GM21529 (cell line): ENCODE data around the gene ANAPC16.
"Not testable (repeated sequence)": the region's sequence is repeated elsewhere in the genome, so short reads cannot be mapped to it uniquely, and the experiment has no call there.

ENCODE experiments used
- ATAC-seq: cut with Tn5 transposase; IDR thresholded peaks from one replicate; pipeline ENCODE4 v1.9.1; 2021; ENCODE audit not compliant: unreplicated experiment

The ANAPC16 gene

GRCh38 chr10:72261784-72262404 lies 46.1 kb downstream of the ANAPC16 start:
- peak; percentile 12 for ATAC-seq

DNA sequence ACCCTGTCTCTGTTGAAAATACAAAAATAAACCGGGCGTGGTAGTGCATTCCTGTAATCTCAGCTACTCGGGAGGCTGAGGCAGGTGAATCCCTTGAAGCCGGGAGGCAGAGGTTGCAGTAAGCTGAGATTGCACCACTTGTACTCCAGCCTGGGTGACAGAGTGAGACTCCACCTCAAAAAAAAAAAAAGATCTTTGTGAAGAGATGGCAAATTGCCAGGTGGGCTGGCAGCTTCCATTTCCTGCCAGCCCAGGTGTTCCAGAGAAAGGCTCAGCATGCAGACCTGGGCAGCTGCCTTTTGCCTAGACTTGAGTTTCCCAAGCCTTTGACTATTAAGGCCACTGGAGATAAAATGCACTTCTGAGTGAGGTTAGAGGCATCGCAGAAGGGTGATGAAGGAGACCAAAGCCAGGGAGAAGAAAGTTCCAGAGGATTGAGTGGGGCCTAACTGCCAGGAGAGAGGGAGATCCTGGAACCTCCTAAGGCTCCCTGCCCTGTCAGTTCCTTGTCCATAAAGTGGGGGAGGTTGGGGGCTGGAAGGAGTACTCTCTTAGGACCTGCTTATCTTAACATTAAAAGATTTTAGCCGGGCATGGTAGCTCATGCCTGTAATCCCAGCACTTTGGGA lies 47.9 kb downstream of the ANAPC16 start:
- no peak for ATAC-seq

GRCh38 chr10:72264536-72264935 lies 48.7 kb downstream of the ANAPC16 start:
- ATAC-seq, result no peak

- no peak for ATAC-seq
Observed at GRCh38 chr10:72265508-72265907, 49.7 kb downstream of the ANAPC16 start.

GRCh38 chr10:72265990-72266865 lies 50.4 kb downstream of the ANAPC16 start:
- ATAC-seq, result no peak

GRCh38 chr10:72267381-72267780 lies 51.6 kb downstream of the ANAPC16 start:
- no peak for ATAC-seq

- no peak for ATAC-seq
Observed at GRCh38 chr10:72267819-72268399, 52.1 kb downstream of the ANAPC16 start.

DNA sequence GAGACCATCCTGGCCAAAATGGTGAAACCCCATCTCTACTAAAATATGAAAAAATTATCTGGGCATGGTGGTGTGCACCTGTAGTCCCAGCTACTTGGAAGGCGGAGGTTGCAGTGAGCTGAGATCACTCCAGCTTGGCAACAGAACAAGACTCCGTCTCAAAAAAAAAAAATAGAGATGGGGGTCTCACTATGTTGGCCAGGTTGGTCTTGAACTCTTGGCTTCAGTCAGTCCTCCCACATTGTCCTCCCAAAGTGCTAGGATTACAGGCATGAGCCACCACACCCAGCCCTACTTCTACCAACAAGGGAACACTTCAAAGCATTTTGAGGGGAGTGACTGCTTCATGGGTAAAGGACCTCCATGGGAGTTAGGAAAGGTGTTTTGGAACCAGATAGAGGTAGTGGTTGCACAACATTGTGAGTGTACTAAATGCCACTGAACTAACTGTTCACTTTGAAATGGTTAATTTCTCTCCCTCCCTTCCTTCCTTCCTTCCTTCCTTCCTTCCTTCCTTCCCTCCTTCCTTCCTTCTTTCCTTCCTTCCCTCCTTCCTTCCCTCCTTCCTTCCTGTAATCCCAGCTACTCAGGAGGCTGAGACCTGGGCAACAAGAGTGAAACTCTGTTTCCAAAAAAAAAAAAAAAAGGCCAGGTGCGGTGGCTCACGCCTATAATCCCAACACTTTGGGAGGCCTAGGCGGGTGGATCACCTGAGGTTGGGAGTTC lies 52.8 kb downstream of the ANAPC16 start:
- ATAC-seq, result not testable (repeated sequence)

- no peak for ATAC-seq
Observed at GRCh38 chr10:72270607-72271281, 54.9 kb downstream of the ANAPC16 start.

DNA sequence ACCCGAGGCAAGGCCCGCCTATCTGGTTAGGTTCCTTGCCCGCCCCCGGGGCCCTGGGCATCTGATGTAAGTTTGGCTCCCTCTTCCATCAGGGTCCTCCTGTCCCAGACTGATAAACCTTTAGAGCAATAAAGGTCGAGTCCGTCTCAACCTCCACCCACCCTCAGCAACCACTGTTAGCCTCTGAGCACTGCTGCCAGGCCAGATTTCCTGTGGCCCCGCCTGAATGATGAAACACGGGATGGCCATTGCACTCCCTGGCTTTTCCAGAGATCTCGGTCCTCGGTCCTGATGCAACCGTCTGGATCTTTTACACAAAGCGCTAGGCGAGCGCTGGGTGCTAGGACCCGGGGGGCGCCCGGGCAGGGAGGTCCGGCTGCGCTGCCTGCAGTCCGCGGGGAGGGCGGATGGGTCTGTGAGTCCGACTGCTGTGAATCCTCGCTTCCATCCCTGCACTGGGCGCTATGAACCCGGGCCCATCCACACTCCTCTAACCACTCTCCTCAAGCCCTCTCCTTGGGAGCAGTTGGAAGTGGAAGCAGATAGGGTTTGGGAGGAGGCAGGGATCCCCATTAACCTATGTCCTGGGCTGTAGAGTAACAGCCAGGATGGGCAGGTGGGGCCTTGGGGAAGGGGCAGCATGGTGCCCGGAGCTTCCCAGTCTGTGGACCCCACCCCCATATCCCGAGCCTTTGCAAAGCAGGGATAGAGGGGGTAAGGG lies 57.0 kb downstream of the ANAPC16 start:
- peak; percentile 20 for ATAC-seq

DNA sequence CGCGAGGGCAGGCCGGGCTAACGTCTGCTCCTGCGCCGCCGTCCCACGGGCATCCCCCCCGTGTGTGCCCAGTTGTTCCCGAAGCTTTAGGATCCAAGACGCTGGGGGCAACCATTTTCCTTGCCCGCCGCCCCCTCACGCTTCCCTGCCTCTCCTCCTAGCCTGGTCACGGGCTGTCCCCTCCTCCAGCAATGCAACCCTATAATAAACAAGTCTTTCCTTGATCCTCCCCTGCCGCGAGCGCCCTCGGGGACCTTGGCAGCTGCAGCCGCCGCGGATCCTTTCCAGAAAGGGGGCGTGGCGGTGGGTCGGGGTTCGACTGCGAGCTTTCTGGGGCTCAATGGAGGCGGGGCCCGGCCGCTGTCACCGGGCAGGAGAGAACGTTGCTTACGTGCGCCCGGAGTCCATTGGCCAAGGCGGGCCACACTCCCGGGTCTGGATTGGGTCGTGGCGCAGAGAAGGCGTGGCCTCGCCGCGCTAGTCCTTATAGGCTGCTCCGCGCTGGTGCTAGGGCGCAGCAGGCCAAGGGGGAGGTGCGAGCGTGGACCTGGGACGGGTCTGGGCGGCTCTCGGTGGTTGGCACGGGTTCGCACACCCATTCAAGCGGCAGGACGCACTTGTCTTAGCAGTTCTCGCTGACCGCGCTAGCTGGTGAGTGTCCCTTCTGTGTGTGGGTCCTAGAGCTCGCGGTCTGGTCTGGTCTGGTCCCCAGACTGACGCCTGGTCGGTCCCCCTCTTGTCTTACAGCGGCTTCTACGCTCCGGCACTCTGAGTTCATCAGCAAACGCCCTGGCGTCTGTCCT lies 57.8 kb downstream of the ANAPC16 start, which contains the start of gene DDIT4:
TSS of gene DDIT4 (plus strand) at position 515 of the 803 bp plus-strand sequence. CDS start 293 bp downstream, outside the sequence.
- peak; percentile 77 for ATAC-seq

DNA sequence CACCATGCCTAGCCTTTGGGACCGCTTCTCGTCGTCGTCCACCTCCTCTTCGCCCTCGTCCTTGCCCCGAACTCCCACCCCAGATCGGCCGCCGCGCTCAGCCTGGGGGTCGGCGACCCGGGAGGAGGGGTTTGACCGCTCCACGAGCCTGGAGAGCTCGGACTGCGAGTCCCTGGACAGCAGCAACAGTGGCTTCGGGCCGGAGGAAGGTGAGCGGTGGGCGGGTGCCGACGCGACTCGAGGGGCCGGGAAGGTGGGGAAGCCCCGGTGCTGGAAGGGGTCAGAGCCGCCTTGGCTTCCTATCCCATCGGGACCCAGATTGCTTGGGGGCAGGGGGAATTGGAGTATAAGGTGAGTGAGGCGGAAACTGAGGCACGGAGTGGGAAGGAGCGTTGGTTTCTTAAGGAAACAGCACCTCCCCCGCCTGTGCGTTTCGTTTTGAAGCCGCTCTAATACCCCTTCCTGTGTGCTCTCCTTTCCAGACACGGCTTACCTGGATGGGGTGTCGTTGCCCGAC lies 58.5 kb downstream of the ANAPC16 start:
- ATAC-seq, result peak; percentile 2

DNA sequence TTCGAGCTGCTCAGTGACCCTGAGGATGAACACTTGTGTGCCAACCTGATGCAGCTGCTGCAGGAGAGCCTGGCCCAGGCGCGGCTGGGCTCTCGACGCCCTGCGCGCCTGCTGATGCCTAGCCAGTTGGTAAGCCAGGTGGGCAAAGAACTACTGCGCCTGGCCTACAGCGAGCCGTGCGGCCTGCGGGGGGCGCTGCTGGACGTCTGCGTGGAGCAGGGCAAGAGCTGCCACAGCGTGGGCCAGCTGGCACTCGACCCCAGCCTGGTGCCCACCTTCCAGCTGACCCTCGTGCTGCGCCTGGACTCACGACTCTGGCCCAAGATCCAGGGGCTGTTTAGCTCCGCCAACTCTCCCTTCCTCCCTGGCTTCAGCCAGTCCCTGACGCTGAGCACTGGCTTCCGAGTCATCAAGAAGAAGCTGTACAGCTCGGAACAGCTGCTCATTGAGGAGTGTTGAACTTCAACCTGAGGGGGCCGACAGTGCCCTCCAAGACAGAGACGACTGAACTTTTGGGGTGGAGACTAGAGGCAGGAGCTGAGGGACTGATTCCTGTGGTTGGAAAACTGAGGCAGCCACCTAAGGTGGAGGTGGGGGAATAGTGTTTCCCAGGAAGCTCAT lies 59.0 kb downstream of the ANAPC16 start:
- ATAC-seq, result no peak

DNA sequence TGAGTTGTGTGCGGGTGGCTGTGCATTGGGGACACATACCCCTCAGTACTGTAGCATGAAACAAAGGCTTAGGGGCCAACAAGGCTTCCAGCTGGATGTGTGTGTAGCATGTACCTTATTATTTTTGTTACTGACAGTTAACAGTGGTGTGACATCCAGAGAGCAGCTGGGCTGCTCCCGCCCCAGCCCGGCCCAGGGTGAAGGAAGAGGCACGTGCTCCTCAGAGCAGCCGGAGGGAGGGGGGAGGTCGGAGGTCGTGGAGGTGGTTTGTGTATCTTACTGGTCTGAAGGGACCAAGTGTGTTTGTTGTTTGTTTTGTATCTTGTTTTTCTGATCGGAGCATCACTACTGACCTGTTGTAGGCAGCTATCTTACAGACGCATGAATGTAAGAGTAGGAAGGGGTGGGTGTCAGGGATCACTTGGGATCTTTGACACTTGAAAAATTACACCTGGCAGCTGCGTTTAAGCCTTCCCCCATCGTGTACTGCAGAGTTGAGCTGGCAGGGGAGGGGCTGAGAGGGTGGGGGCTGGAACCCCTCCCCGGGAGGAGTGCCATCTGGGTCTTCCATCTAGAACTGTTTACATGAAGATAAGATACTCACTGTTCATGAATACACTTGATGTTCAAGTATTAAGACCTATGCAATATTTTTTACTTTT lies 59.7 kb downstream of the ANAPC16 start:
- no peak for ATAC-seq

- ATAC-seq, result no peak
Observed at GRCh38 chr10:72276013-72276387, 60.2 kb downstream of the ANAPC16 start.

DNA sequence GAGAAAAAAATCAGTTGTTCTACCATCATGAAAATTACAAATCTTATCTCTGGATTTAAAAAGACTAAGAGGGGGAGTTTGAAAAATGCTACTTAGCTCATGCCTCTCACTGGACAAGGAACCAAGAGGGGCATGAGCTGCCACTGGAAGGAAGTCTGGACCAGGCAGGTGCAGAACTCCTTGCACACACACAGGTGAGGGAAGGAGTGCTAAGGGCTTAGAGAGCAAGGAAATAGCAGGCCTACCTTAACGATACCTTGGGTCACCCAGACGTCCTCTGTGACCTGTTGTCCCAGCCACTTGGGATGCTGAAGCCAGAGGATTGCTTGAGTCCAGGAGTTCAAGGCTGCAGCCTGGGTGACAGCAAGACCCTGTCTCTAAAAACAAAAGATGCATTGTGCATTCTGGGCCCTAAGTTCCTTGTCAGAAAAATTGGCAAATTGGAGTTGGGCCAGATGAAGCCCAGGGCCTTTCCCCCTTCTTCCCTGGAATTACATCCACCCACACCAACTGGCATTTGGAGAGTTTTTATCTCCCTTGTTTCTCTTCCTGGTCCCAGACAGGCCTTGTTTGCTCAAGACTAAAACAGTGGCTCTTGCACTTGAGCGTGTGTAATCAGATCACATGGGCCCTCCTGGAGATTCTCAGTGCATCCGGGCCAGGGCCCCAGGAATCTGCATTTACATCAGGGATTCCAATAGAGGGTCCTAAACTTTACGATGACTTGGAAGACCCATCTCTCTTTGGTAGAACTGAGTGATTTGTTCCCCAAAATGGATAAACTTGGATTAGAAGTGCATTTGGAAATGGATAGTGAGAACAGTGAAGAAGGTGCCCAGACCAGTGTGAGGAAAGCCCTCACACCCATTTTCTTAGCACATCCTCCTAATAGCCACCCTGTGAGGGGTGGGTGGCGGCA lies 60.9 kb downstream of the ANAPC16 start:
- no peak for ATAC-seq
